Measurements from ENCODE around the gene CLTA.
A peak's percentile ranks its signal among the peaks of the same experiment; 100 is the strongest.
"Not testable (repeated sequence)": the region's sequence is repeated elsewhere in the genome, so short reads cannot be mapped to it uniquely, and the experiment has no call there.

The CLTA gene

GRCh38 chr9:36237230-36237629, 46.5 kb downstream of the CLTA start:
- DNase-seq (ENCODE audit: low read depth in 1 of 2, low spot score in 1 of 2) = no peak

- DNase-seq (ENCODE audit: low read depth in 1 of 2, low spot score in 1 of 2) = not testable (repeated sequence)
Measured at GRCh38 chr9:36239205-36239604, 48.5 kb downstream of the CLTA start.

- not testable (repeated sequence) for DNase-seq (ENCODE audit: low read depth in 1 of 2, low spot score in 1 of 2)
Measured at GRCh38 chr9:36239675-36240074, 49.0 kb downstream of the CLTA start.

GRCh38 chr9:36245906-36246305, 55.2 kb downstream of the CLTA start:
- no peak for DNase-seq (ENCODE audit: low read depth in 1 of 2, low spot score in 1 of 2)

GRCh38 chr9:36247356-36247755, 56.6 kb downstream of the CLTA start:
- no peak for DNase-seq (ENCODE audit: low read depth in 1 of 2, low spot score in 1 of 2)

- not testable (repeated sequence) for DNase-seq (ENCODE audit: low read depth in 1 of 2, low spot score in 1 of 2)
Measured at GRCh38 chr9:36248061-36248460, 57.3 kb downstream of the CLTA start.

- no peak for DNase-seq (ENCODE audit: low read depth in 1 of 2, low spot score in 1 of 2)
Measured at GRCh38 chr9:36249189-36249588, 58.5 kb downstream of the CLTA start.

- no peak for DNase-seq (ENCODE audit: low read depth in 1 of 2, low spot score in 1 of 2)
Measured at GRCh38 chr9:36250079-36250478, 59.4 kb downstream of the CLTA start.

GRCh38 chr9:36251428-36251827, 60.7 kb downstream of the CLTA start:
- no peak for DNase-seq (ENCODE audit: low read depth in 1 of 2, low spot score in 1 of 2)

- peak; percentile 95 for DNase-seq (ENCODE audit: low read depth in 1 of 2, low spot score in 1 of 2)
Measured at GRCh38 chr9:36258208-36258995, 67.7 kb downstream of the CLTA start, which contains the start of gene GNE. Gene GNE (minus strand): TSS chr9:36258448. CDS start chr9:36249355, 9,093 bp downstream.

- DNase-seq (ENCODE audit: low read depth in 1 of 2, low spot score in 1 of 2) = no peak
Measured at GRCh38 chr9:36258996-36259533, 68.3 kb downstream of the CLTA start.
